Stimulated activated CD4-positive, alpha-beta T cell treated with anti-CD3 and anti-CD28 coated beads, Interleukin-4, amount 100 ng/mL, for 4 hours (primary cell): ENCODE data around the gene MARCHF9.

ENCODE experiments used
- DNase-seq, 2 experiments: peaks; one replicate each; pipeline ENCODE4 v3.0.0-alpha.2; 2020

MARCHF9 gene

DNA sequence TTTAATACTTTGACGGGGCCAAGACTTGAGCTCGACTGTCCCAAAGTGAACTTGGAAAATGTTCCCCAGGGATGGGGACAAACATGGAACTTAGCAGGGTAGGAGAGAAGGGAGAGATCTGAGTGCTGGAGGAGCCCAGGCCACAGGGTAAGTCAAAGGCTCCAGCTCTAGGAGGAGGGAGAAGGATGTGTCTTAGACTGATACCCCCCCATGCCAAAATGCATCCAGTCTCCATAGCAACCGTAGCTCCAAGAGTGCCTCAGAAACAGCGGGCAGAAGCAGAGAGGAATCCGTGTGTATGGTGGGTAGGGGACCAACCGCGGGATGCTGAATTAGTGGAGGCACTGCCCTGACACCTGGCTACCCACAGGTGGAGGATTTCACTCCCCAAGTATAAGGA is 15.5 kb upstream of the MARCHF9 start:
- no peak for DNase-seq

DNA sequence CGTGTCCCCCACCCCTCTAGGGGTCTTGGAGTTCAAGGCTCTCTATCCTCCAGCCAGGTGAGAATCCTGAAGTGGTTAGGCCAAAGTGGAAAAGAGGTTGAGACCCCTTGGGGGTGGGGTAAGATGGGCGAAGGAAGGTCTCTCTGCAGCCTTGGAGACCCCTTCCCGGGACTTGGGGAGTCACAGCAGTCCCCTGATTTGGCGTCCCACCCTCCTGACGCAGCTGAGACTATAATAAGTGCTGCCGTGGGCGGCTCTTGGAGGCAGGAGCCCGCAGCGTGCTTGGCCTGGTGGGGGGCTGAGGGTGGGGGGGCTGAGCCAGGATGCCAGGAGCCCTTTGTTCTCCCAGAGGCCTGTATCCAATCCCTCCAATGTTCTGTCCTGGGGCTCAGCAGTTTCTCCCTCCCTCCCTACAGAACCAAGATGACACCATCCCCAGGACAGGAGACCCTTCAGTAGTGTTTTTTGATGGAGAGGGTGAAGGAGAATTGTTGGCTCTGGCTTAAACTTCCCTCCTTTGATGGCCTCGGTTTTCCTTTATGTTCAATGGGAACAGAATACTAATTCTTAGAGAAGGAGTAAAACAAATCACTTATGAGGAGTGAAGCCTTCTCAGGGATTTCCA is 14.9 kb upstream of the MARCHF9 start:
- no peak for DNase-seq

DNA sequence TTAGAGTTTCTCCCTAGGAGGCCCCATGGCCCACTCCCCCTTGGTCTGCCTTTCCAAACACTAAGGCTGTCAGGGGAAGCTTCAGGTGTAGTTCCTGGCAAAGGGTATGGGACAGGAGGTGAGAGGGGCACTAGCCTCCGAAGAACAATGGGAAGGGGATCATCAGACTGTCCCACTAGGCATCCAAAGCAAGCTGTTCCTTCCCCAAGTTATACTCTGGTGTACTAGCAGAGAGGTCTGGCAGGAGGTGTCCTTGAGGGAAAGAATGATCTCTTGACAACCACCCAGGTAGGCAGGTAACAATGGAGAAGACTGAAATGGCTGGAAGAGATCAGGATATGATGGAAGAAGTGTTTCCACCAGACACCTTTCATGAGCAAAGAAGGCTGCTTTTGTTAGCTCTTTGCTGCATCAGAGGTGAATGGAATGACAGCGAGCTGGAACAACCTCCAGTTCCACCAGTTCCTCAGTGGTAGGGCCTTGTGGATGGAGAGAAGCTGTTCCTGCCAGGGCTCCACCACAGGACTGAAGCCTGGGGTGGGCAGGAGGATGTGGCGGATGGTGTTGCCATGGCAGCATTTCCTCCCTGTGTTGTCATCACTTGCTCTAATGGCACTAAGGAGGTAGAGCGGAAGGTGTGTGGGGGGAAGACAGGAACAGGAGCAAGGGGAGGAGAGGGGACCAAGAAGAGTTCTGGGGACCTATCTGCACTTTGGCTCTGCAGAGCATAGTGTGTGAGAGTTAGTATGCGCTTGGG is 14.1 kb upstream of the MARCHF9 start:
- peak; percentile 50 to 79 for DNase-seq

DNA sequence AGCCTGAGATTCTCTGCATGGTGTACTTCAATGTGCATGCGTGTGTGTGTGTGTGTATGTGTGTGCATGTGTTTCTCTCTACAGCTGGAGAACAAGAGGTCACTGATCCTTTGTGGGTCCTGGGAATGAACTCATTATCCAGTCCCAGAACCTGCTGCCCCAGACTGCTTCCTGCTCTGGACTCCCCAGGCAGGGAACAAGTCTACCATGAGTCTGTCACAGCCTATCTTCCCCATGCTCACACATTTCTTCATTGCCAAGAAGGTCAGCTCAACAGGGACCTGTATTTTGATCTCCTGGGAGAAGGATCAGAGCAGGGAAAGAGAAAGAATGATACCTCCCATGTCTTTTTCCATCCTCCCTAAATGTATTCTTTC is 13.5 kb upstream of the MARCHF9 start:
- no peak for DNase-seq

DNA sequence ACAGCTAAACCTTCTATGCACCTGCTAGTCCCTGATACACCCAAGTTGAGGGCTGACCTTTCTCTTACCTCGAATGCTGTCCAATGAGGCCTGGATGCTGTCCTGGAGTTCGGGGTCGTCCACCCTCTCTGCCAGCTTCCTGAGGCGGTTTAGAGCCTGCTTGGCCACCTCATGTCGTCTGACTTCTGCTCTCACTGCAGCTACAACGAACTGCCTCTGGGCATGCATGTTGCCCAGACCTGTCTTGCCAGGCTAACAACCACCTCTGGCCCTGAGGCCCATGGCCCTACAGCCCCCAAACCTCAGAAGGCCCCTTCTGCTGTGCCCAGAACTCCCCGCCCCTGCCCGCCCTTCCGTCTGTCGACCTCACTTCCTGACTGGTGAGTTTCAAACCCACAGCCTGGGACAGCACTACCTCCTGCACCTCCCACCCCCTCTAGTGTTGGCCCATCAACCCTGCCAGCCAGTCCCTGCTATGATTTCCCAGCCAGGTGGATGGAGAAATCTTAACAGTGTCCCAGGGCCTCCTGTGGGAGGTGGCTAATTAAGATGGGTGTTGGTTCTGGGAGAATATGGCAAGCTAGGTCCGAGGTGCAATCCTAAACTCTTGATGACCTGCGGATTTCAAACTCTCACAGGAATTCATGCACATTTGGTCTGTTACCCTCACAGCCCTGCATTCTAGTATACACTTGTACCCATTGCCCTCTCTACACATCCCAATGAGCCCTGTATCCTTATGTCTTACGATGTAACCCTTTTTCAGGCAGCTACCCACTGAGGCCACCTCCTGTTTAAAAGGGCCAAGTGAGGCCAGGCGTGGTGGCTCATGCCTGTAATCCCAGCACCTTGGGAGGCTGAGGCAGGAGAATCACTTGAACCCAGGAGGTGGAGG is 12.8 kb upstream of the MARCHF9 start:
- DNase-seq = peak; percentile 67 to 78

DNA sequence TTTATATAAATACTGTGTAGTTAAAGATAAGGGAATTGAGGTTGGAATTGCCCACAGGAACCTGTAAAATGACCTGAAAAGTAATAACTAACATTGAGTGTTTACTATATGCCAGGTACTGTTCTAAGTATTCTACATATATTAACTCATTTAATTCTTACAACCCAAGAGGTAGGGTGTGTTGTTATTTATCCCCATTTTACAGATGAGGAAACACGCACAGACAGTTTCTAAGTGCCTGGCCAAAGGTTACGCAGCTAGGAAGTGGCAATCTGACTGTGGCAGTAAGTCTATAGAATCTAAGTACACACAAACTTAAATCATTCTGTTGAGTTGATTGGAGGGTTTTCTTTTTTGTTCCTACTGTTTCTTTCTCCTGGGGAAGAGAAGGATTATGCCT is 11.1 kb upstream of the MARCHF9 start:
- no peak for DNase-seq

DNA sequence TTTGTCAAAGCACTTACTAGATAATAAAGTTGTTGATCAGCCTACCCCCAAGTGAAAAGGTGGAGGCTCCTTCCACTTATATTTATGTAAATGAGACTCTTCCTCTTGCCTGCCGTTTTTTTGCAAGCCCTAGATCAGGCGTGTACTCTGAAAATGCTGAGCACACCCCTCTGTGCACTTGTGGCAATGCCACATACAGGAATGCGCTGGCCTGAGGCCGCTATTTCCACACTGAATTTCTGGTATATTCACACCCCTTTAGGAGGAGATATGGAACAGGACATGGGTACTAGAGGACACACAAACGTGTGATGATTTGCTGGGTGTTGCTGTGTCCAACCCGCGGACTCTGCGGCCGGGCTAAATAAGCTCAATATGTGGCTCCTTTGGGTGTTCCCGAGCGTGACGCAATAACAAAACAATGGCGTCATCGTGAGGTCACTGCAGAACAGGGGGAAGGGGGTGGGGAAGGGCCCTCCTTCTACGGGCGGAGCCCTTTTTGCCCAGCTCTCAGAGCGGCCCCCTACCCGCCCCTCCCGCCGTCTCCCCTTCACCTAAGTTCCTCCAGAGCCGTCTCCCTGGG is 10.6 kb upstream of the MARCHF9 start:
- peak; percentile 63 to 68 for DNase-seq

GRCh38 chr12:57744777-57745484 is 10.0 kb upstream of the MARCHF9 start, which contains the start of gene TSPAN31:
TSS of gene TSPAN31 (plus strand) at chr12:57745039. CDS start at chr12:57745155, 116 bp downstream.
- peak; percentile 90 to 94 for DNase-seq

DNA sequence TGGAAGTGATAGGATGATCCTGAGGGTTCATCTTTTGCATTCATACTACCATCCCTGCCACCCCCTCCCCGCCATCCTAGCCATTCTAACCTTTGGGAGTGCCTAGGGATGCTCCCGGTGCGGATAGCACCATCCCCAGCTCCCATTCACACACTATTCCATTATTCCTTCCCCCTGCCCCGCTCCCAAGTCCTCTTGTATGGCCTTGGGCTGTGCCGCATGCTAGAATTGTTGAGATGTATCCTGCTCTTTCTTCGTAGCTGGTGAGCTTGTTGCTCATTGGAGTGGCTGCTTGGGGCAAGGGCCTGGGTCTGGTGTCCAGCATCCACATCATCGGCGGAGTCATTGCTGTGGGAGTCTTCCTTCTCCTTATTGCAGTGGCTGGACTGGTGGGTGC is 9.4 kb upstream of the MARCHF9 start:
- no peak for DNase-seq

DNA sequence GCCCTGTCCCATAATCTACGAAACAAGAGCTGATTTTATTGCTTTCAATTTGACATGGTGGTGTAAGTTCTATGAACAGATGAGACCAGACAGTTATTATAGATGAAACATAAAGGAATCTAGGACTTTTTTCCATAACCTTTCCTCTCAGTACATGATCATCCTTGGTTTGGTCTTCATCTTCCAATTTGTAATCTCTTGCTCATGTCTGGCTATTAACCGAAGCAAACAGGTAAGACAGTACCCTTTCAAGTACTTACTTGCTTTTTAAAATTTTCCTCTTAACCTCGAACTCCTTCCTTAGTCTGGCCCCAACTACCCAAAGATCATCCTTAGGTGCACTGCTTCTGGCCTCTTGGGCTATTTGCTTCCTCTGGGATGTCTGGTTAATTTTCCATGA is 8.9 kb upstream of the MARCHF9 start:
- no peak for DNase-seq

GRCh38 chr12:57749061-57749460 is 5.8 kb upstream of the MARCHF9 start:
- no peak for DNase-seq

DNA sequence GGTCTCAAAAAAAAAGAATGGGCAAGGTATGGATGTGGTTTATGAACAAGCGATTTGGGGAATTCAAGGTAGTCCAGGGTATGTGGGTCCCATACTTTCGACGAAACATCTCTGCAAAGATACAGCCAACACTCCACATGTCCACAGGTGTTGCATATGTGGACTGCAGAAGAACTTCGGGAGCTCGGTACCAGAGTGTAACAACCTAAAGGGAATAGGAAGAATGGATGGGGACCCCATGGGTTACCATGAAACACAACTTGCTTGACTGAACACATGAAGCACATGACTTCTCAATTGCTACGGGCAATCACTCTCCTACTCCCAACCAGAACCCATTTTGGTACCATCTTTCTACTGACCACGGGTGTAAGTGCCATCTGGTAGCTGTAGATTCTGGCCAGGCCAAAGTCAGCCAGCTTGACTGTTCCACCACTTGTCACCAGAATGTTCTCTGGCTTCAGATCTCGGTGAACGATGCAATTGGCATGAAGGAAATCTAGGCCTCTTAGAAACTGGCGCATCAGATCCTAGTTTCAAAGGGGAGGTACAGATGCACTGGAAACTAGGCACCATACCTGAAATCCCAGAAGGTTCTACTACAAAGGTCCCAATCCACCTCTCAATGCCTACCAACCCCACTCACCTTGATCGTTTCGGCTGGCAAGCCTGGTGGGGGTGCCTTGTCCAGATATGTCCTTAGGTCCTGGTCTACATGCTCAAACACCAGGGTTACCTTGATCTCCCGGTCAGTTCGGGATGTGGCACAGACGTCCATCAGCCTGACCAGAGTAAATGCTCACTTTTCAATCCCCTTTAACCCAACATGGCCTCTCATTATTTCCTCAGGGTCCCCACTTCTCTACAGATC is 4.1 kb upstream of the MARCHF9 start:
- DNase-seq = no peak

GRCh38 chr12:57751432-57751787 is 3.5 kb upstream of the MARCHF9 start:
- no peak for DNase-seq

- DNase-seq = peak; percentile 97 to 99
These were observed 2.9 kb upstream of the MARCHF9 start, which contains the start of gene CDK4 for GRCh38 chr12:57751788-57752667. TSS of gene CDK4 (minus strand) at chr12:57752310. CDS start at chr12:57751717, 593 bp downstream.

DNA sequence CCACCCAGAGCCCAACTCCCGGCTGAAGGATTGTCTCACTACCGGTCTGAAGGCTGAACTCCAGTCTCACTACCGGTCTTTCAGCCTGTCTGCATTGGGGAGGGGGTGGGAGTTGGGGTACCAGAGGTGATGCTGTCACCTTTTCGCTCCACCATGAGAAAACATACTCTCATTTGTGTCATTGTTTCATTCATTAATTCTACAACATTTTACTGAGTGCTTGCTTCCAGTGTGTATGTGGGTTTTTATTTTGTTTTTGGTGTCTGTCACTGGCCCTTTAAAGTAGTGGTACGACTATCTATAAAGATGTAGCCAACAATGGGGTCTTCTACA is 2.3 kb upstream of the MARCHF9 start:
- DNase-seq = no peak

GRCh38 chr12:57753756-57754337 is 1.1 kb upstream of the MARCHF9 start:
- no peak for DNase-seq

DNA sequence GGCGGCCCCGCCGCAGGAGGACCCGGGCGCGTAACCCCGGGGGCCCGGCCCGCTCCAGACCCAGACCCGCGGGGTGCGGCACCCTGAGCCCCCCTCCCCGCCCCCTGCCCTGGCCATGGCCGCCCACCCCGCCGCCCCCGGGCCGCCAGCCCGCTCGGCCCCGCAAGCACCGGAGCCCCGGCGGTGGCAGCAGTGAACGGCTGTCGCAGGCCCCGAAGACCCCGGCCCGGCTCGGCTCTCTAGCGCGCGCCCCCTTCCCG is 221 bp downstream of the MARCHF9 start:
- no peak for DNase-seq

GRCh38 chr12:57755454-57756372 is 810 bp downstream of the MARCHF9 start:
- DNase-seq = no peak
